ENCODE measurements around the gene PECR. TPM values are rescaled to one million over a fixed set of nuclear protein-coding genes. Genes with fewer than 3 reads are reported as not detected.
A peak's percentile ranks its signal among the peaks of the same experiment; 100 is the strongest.

Gene PECR
- total and polyA plus RNA-seq, 2 of the 13 experiments (the other 11 are each of a cell fraction or from before 2014, with no cell fraction given), result 151 to 153 TPM

- TF ChIP-seq HMGXB4 (CRISPR knock-in tag; IDR thresholded peaks at IDR 0.05; ENCODE audit: borderline replicate concordance in 1 of 2, low read depth in 1 of 2) (peak in 1 of 2 experiments; percentile 84; a peak in 1 of 4 replicates), TBX2 (CRISPR knock-in tag; IDR thresholded peaks at IDR 0.05; ENCODE audit: borderline replicate concordance) (peak; percentile 3; the same call in 1 of the 2 replicates), YEATS2 (CRISPR knock-in tag; IDR thresholded peaks at IDR 0.05; ENCODE audit: borderline replicate concordance) (peak; percentile 49; the same call in 1 of the 2 replicates), LCORL (IDR thresholded peaks at IDR 0.05) (peak; percentile 100), LCORL (CRISPR knock-in tag; IDR thresholded peaks at IDR 0.05) (peak; percentile 100), ARNTL (CRISPR knock-in tag; IDR thresholded peaks at IDR 0.05) (peak; percentile 87), NR2F2 (IDR thresholded peaks at IDR 0.05; ENCODE audit: borderline replicate concordance, low read depth) (peak; percentile 86), ZBTB20 (CRISPR knock-in tag; IDR thresholded peaks at IDR 0.05; ENCODE audit: borderline replicate concordance, low read depth) (peak; percentile 82), ZNF274 (CRISPR knock-in tag; IDR thresholded peaks at IDR 0.05) (no peak), MYPOP (CRISPR knock-in tag; IDR thresholded peaks at IDR 0.05) (peak; percentile 62; the same call in 1 of the 2 replicates), GATAD1 (CRISPR knock-in tag; IDR thresholded peaks at IDR 0.05) (peak; percentile 84), ZNF747 (CRISPR knock-in tag; IDR thresholded peaks at IDR 0.05; ENCODE audit: borderline replicate concordance) (peak; percentile 66; the same call in 1 of the 2 replicates), KIAA2018 (CRISPR knock-in tag; IDR thresholded peaks at IDR 0.05; ENCODE audit: borderline replicate concordance) (no peak), CBFB (CRISPR knock-in tag; IDR thresholded peaks at IDR 0.05) (peak; percentile 62; the same call in 1 of the 2 replicates), POLR2G (IDR thresholded peaks at IDR 0.05; ENCODE audit: low read depth, low read length) (no peak), DPF2 (CRISPR knock-in tag; IDR thresholded peaks at IDR 0.05; ENCODE audit: borderline replicate concordance, low read depth) (peak; percentile 97), MIXL1 (CRISPR knock-in tag; IDR thresholded peaks at IDR 0.05) (peak; percentile 99), DDIT3 (CRISPR knock-in tag; IDR thresholded peaks at IDR 0.05) (peak; percentile 95)
These were observed 2.8 kb downstream of the PECR start (continued) for GRCh38 chr2:216078776-216079175.
